NCI-H748 (cell line): ENCODE measurements around the gene KCNAB2.
A peak's percentile ranks its signal among the peaks of the same experiment; 100 is the strongest.

Source experiments
- DNase-seq: peaks from one replicate; lab custom pipeline; 2025; ENCODE audit not compliant: unreplicated experiment; lab: John Stamatoyannopoulos, UW

Gene KCNAB2

DNA sequence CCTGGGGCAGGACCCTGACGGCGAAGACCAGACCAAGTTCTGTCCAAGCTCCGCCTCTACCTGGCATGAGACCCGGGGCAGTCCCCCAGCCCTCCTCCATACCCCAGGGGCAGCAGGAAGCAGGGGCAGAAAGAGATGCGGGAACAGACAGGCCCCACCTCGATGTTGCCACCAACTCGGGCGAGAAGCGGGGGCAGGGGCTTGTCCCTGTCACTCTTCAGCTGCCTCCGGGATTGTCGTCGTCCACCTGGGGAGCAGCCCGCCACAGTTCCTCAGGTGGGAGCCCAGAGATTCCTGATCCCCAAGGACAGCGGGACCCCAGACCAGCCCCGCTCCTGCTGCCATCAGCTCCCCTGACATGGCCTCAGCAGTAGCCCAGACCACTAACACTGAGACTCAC lies 79.7 kb downstream of the KCNAB2 start:
- DNase-seq = no peak

DNA sequence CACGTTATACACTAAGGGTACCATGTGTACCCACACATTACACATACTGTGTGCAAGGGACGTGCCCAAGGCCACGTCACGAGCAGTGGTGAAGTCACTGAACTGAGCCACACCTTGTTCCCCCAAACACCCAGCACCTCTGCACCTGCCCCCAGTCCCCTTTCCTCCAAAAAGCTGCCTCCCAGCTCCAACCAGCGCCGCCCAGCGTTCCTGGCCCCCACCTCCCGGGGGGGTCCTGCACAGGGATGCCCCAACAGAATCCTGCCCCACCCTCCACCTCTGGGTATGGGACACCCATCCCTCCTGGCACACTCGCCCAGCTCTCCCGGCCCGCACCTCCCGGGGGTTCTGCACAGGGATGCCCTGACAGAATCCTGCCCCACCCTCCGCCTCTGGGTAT lies 80.3 kb downstream of the KCNAB2 start:
- DNase-seq = no peak

DNA sequence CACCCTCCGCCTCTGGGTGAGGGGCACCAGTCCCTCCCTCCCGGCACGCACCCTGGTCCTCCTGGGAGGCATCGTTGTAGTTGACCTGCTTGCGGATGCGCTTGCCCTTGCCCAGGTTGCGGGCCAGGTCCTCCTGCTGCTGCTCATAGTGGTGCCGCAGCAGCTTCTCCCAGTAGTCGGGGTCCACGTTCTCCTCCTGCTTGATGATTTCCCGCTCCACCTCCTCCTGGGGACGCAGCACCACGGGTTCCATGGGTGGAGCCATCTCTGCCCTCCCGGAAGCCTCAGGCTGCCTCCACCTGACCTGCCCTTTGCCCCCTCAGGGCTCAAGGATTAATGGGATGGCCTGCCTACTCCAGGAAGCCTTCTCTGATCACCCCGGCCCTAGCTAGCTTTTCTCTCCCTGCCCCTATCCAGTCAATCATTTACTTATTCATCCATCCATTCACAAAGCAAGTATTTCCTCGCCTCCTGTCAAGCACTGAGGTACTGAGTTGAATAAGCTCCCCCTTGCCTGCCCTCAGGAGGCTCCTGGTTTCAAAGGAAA lies 80.9 kb downstream of the KCNAB2 start:
- DNase-seq = no peak

DNA sequence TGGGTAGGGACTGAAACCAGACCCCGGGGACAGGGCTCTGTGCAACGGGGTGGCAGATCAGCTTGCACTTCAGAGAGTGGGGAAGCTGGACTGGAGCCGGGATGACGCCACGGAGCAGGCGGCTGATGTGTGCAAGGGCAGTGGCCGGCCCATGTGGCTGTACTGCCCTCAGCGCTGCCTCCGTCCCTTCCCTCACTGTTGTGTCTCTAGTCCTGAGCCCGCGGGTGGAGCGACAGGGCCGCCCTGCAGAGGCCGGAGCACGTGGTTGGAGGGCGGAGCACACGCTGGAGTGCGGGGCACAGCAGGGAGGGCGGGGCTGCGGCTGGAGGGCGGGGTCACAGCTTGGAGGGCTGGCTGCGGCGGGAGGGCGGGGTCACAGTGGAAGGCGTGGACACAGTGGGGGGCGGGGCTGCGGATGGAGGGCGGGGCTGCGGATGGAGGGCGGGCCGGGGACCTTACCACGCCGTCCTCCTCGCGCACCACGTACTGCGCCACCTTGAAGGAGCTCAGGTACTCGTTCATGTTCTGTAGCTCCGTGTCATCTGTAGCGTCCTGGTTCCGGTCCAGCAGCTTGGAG lies 82.0 kb downstream of the KCNAB2 start:
- peak; percentile 41 for DNase-seq

DNA sequence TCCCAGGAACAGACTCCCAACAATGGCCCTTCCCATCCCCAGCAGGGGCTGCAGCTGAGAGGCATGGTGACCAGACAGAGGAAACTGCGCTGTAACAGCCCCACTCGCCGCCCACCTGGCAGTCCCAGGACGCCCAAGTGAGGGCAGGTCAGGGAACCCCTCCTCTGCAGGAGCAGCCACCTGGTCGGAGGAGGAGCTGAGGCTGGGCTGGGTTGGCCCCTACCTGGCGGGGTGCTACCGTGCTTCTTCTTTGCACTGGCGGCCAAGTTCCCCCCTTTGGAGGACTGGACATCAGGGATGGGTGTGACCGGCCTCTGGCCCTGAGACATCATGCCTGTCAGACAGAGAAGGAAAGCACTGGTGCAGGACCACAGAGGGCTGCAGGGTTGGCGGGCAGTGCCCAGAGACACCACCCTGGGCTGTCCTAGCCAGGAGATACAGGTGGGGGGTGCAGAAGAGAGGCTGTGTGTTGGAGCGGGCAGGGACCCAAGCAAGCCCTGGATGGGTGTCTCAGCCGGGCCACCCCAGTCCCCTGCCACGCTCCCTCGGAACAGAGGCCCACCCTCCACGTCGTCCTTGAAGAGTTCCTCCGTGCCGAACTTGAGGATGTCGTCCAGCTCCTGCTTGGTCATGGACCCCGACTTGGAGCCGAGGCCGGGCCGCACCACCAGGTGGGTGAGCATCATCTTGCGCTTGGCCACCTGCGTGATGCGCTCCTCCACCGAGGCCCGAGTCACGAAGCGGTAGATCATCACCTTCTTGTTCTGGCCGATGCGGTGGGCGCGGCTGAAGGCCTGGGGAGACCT lies 82.8 kb downstream of the KCNAB2 start:
- DNase-seq = no peak

DNA sequence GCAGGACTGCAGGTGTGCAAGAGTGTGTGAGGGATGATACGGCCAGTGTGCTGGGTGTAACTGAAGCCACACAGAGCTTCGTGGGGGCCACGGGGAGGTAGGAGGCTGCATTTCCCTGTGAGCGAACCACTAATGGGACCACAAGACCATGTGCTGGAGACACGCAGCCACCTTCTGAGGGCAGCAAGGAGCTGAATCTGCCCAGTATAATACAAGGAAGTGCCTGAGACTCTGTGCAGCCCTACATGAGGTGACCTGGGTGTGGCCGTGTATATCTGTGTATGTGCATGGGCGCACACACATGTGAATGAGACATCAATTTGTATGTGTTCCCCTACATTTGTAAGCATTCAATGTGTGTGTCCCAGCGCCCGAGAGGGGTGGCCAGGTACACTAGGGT lies 83.6 kb downstream of the KCNAB2 start:
- DNase-seq = no peak

DNA sequence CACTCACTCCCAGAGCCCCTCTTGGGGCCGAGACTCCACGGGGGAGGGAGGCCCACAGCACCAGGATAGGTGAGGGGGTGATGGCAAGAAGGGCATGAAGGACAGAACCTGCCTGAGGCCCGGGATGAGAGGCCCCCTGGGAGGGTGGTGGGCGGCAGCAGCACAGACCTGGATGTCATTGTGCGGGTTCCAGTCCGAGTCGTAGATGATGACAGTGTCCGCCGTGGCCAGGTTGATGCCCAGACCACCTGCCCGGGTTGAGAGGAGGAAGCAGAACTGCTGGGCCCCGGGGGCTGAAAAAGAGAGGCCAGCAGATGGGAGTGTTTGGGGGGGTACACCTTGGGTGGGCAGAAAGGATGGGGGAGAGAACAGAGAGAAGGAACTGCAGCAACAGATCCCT lies 84.3 kb downstream of the KCNAB2 start:
- no peak for DNase-seq

DNA sequence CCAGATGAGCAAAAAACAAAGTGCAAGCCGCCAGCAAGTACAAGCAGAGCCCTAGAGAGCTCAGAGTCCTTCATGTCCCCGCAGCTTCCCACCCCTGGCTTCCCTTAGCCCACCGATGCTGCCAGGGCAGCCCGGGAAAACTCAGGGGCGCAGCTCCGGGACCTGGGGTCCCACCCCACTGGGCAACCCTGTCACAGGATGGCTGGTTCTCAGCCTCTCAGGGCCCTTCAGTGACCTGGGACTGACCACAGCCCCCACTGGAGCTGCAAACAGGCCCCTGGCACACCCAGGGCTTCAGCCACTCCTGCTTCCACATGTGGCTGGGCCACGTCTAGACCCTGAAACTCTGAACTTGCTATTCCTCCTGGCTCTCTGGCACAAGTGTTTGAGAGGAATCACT lies 84.9 kb downstream of the KCNAB2 start:
- DNase-seq = no peak

DNA sequence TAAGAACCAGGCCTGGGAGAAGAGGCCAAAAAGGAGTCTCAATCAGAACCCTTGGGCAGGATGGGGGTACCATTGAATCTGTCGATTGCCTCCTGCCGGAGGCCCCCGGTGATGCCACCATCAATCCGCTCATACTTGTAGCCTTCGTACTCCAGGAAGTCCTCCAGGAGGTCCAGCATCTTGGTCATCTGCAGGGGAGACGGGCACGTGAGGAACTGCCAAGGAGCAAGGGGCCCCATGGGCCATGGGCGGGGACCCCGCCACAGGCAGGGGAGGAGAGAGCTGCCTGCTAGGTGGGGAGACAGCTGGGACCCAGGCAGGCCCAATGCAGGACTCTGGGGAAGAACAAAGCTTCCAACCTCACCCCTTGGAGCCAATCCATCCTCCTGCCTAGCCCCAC lies 85.9 kb downstream of the KCNAB2 start:
- no peak for DNase-seq

DNA sequence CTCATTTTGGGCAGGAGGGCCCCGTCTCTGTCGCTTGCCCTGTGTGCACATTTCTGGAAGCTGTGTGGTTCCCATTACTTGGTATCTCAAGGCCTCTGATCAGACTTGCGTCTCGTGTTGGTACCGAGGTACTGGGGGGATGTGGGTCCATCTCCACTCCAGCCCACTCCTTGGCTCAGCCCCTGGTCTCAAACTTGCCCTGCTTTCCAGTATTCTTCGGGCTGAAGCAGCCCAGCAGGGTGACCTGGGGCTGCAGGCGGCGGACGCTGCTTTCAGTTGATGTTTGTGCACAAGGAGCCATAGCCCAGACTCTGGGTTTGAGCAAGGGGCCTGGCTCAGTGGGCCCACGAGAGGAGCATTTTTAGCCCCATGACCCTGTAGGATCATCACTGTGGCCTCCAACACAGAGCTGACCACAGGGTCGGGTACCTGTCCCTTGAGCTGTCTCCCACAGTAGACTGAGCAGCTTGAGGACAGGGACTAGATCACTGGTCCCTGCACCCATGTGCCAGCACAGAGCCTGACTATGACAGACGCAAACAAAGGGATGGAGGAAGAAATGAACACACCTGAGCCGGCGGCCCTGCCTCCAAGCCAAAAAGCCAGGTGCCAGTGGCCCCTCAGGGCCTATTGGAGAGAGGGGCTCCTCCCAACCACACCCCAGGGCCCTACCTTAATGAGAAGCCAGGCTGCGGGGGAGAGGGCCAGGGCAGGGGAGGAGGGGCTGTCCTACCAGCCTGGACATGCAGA lies 87.6 kb downstream of the KCNAB2 start:
- no peak for DNase-seq

DNA sequence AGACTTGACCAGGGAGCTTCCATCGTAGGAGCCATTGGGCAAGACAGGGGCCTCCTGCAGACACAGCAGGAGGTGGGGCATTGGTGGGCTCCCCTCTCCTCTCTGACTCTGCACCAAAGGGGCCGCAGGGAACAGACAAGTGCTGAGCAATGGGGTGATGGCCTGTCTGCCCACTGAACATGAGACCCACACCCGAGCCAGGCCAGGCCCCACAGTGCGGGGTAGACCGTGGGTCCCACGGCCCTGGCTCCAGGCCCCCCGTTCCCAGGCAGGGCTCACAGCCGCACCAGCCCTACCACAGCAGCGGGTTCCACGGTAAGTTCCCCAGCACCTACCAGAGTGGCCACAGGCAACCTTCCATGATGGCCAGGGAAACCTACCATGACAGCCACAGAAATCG lies 88.5 kb downstream of the KCNAB2 start:
- DNase-seq = no peak

DNA sequence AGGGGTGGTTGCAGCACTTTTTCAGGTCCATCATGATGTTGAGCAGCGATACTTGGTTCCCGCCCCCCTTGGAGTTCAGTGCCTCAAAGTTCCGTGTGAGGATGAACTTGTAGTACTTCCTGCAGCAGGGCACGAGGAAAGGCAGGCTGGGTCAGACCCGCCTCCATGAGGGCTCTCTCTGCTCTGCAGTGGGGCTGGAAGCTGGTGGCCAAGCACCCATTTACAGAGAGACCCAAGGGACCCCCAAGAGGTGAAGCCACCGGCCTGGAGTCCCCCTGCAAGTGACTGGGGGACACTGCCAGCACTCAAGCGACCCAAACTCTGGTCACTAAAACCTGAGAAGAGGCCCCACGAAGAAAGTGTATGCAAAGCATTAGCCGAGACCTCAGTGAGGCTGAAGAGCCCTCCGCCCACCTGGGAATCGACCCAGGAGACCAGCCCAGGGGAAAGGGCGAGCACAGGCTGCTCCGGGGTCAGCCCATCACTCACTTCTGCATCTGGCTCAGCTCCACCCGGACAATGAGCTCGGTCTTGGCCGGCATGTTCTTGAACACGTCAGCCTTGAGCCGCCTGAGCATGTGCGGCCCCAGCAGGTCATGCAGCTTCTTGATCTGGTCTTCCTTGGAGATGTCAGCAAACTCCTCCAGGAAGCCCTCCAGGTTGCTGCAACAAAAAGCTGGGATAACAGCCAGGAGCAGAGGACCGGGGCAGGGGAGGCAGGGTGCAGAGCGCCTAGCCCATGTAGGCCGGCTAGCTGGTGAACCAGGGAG lies 89.2 kb downstream of the KCNAB2 start:
- no peak for DNase-seq

DNA sequence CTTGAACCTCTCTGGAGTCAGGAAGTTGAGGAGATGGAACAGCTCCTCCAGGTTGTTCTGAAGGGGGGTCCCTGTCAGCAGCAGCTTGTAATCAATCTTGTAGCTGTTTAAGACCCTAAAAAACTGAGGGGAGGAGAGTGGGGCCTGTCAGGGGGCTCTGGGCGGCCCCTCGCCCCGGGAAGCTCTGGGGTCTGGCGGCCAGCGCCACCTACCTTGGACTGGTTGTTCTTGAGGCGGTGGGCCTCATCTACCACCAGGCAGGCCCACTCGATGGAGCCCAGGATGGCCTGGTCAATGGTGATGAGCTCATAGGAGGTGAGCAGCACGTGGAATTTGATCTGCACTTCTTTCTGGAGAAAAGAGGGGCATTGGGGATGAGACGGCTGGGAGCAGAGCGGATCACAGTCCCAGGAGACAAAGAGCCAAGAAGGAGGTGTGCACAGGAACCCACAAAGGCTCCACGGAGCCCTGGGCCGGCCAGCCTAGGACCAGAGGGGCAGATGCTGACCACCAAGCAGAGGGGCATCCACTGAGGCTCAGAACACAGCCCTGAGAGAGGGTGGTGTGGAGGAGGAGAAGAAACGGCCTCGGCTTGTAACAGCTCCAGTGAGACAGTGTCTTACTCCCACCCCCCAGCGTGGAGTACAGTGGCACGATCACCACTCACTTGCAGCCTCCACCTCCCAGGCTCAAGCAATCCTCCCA lies 91.0 kb downstream of the KCNAB2 start:
- DNase-seq = no peak

DNA sequence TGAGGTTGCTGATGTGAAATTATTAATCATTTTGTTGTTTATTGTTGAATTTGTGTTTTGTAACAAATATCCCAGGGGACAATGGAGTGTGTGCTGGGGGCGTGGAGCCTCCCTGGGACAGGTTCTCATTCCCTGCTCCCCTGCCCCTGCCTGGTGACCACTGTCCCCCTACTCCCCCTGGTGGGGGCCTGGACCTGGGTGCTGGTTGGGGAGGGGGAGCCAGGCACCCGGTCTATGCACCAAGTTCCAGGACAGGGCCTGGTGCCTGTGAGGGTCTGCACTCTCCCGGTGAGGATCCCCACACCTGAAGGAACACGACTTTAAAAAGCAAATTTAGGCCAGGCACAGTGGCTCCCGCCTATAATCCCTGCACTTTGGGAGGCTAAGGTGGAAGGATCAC lies 92.1 kb downstream of the KCNAB2 start:
- no peak for DNase-seq

DNA sequence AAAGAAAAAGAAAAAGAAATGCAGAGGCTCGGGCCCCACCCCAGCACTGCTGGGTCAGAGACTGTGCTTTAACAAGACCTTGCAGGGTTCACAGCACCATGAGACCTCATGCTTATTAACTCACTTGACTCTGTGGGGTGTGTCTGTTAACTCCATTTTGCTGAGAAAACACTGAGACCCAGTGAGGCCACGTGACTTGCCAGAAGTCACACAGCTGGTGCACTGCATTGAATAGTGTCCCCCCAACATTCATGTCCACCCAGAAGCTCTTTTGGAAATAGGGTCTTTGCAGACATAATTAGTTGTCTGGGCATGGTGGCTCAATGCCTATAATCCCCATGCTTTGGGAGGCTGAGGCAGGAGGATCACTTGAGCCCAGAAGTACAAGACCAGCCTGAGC lies 94.7 kb downstream of the KCNAB2 start:
- no peak for DNase-seq

DNA sequence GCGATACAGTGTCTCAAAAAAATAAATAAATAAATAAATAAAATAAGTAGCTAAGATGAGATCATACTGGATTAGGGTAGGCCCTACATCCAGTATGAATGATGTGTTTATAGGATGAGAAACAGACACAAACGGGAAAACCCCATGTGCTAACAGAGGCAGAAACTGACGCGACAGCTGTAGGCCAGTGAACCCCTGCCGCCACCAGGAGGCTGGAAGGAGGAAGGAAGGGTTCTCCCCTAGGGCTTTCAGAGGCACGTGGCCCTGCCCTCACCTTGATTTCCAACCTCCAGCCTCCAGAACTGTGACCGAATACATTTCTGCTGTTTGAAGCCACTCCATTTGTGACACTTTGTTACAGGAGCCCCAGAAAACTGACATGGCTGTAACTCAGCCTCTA lies 95.9 kb downstream of the KCNAB2 start:
- no peak for DNase-seq

DNA sequence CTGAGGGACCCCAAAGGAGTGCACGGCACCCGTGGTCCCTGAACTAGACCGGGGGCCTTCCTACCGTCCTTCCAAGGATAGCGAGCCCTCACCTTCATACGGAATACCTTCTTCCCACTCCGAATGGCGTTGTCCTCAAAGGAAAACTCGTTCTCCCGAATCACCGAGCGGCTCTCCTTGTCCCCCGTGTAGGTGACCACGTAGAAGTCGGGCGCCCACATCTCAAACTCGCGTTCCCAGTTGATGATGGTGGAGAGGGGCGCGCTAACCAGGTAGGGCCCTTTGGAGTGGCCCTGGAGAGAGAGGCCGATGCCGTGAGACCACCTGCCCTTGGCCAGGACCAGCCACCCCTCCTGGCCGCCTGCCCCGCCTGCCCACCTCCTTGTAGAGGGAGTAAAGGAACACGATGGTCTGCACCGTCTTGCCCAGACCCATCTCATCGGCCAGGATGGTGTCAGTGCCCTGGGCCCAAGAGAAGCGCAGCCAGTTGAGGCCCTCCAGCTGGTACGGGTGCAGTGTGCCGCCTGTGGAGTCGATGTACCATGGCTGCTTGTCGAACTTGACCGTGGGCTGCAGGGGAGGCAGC lies 96.4 kb downstream of the KCNAB2 start:
- no peak for DNase-seq

DNA sequence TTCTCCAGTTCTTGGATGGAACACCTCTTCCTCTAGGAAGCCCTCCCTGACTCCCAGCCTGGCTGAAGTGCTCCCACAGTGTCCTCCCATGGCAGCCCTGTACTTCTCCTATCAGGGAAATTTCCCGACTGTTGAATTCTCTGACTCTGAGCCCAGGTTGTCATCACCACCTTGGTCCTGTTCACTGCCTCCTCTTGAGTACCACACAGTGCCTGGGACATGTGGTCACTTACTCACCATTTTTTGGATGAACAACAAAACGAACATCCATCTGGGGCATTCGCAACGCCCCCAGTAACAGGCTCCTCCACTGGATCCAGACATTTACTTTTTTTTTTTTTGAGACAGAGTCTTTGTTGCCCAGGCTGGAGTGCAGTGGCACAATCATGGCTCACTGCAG lies 97.0 kb downstream of the KCNAB2 start:
- no peak for DNase-seq

DNA sequence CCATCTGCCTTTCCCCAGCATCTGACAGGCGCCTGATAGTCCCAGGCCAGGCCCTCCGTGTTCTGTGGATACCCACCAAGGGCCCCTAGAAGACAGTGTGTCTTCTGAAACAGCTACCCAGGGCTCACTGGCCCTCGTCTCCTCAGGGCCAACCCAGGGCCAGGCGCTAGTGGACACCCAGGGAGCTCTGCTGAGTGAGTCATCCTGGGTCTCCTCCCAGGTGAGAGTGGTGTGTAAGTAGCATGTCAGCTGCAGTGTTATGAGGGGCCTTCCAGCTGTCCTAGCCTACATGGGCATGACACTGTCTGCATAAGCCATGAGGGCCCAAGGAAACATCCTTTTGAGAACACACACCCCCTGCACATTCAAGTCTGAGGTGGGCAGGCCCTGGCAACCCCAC lies 97.7 kb downstream of the KCNAB2 start:
- no peak for DNase-seq

DNA sequence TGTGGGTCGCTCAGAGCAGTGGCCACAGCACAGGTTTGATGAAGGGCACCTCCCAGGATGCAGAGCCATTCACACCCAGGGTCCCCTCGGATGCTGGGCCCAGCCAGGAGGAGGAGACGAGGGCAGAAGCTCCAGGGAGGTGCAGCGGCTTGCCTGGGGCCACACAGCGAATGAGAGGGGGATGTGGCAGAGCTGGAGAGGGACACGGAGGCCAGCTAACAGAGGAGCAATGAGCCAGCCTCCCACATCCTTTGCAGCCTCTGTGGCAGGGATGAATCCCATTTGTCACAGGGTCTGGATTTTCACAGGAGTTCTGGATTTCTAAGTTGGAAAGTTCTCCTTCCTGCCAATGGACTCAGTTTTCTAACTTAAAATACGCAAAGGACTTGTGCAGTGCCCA lies 98.5 kb downstream of the KCNAB2 start:
- DNase-seq = no peak
